Lower leg skin (tissue), 3 donors: ENCODE results near the gene HSPA12B.

Experiments
- POLR2A ChIP-seq, 2 donors: fragments of 450-650 bp; IDR thresholded peaks; one replicate each; pipeline ENCODE4 v1.6.1; 2016 to 2017; ENCODE audit warnings: antibody characterized with exemption in 2 of 2, mild to moderate bottlenecking in 1 of 2, moderate library complexity in 1 of 2
- TF ChIP-seq, protein P1 (sequence below), 3 donors: fragments of 450-650 bp; IDR thresholded peaks; one replicate each; pipeline ENCODE4 v1.5.1; 2016; ENCODE audit warnings: antibody characterized with exemption in 3 of 3, mild to moderate bottlenecking in 3 of 3, moderate library complexity in 2 of 3

DNA sequence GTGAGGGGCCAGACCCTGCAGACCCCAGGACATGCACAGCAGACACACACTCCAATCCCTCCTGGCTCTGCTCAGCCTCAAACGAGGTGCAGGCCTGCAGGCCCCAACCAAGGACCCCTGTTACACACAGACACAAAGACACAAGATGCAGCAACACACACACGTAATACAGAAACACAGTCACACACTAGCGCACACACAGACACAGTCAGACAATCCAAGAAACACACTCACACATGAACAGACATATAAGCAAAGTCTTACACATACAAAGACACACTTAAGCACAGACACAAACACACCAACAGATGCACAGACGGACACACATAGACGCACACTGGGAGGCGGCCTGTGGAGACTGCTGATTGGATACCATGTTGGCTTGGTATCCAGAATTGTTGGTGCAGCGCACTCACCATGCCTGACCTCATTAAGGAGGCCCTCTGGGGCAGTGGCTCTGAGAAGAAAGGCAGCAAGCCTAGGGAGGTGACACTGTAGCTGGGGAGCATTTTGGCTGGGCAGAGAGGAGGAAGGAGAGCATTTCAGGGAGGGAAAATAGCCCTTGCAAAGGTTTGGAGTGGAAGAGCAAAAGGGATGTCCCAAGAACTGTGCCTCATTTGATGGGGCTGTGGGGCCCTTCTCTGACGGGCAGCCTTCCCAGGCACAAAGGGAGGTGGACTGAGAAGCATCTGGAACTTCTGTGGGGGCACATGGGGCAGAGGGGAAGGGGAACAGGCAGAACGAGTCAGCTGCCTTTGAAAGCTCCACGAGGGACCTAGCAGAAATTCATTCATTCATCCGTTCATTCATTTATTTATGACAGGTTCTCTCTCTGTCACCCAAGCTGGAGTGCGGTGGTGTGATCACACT, 1.4 kb upstream of the HSPA12B start:
- TF ChIP-seq, protein P1, sequence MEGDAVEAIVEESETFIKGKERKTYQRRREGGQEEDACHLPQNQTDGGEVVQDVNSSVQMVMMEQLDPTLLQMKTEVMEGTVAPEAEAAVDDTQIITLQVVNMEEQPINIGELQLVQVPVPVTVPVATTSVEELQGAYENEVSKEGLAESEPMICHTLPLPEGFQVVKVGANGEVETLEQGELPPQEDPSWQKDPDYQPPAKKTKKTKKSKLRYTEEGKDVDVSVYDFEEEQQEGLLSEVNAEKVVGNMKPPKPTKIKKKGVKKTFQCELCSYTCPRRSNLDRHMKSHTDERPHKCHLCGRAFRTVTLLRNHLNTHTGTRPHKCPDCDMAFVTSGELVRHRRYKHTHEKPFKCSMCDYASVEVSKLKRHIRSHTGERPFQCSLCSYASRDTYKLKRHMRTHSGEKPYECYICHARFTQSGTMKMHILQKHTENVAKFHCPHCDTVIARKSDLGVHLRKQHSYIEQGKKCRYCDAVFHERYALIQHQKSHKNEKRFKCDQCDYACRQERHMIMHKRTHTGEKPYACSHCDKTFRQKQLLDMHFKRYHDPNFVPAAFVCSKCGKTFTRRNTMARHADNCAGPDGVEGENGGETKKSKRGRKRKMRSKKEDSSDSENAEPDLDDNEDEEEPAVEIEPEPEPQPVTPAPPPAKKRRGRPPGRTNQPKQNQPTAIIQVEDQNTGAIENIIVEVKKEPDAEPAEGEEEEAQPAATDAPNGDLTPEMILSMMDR (IDR thresholded peaks at IDR 0.05) = no peak
- no peak for TF ChIP-seq POLR2A (IDR thresholded peaks at IDR 0.05)
